ENCODE measurements around the gene KRT74.

The KRT74 gene

DNA sequence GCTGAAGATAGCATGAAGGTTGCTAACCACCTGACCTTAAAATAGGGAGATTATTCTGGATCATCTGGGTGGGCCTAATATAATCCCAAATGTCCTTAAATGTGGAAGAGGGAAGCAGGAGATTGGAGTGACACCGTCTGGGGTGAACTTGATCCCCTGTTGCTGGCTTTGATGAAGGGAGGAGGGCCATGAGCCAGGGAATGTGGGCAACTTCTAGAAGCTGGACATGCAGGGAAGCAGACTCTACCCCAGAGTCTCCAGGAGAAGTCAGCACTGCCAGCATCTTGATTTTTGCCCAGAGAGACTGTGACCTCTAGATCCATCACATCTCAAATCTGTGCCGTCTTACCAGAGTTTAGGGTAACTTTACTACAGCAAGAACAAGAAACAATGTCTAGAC is 44.2 kb downstream of the KRT74 start:
- TF ChIP-seq, protein P1, sequence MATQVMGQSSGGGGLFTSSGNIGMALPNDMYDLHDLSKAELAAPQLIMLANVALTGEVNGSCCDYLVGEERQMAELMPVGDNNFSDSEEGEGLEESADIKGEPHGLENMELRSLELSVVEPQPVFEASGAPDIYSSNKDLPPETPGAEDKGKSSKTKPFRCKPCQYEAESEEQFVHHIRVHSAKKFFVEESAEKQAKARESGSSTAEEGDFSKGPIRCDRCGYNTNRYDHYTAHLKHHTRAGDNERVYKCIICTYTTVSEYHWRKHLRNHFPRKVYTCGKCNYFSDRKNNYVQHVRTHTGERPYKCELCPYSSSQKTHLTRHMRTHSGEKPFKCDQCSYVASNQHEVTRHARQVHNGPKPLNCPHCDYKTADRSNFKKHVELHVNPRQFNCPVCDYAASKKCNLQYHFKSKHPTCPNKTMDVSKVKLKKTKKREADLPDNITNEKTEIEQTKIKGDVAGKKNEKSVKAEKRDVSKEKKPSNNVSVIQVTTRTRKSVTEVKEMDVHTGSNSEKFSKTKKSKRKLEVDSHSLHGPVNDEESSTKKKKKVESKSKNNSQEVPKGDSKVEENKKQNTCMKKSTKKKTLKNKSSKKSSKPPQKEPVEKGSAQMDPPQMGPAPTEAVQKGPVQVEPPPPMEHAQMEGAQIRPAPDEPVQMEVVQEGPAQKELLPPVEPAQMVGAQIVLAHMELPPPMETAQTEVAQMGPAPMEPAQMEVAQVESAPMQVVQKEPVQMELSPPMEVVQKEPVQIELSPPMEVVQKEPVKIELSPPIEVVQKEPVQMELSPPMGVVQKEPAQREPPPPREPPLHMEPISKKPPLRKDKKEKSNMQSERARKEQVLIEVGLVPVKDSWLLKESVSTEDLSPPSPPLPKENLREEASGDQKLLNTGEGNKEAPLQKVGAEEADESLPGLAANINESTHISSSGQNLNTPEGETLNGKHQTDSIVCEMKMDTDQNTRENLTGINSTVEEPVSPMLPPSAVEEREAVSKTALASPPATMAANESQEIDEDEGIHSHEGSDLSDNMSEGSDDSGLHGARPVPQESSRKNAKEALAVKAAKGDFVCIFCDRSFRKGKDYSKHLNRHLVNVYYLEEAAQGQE (IDR thresholded peaks at IDR 0.05; ENCODE audit: insufficient read depth in 1 of 2, low read depth in 2 of 2, low read length in 2 of 2) = no peak
- no peak for TF ChIP-seq FOXP2 (optimal IDR thresholded peaks at IDR 0.05; ENCODE audit: borderline replicate concordance, extremely low read depth, extremely low read length, insufficient read depth)
- no peak for TF ChIP-seq SIN3A (IDR thresholded peaks at IDR 0.05; ENCODE audit: borderline replicate concordance, insufficient read depth, low read length)
- no peak for TF ChIP-seq TAF1 (IDR thresholded peaks at IDR 0.05; ENCODE audit: borderline replicate concordance, insufficient read depth, low read length)
- no peak for TF ChIP-seq POLR2AphosphoS5 (IDR thresholded peaks at IDR 0.05; ENCODE audit: low read depth, low read length)

- TF ChIP-seq FOXP2 (optimal IDR thresholded peaks at IDR 0.05; ENCODE audit: borderline replicate concordance, extremely low read depth, extremely low read length, insufficient read depth) = no peak
- no peak for TF ChIP-seq SIN3A (IDR thresholded peaks at IDR 0.05; ENCODE audit: borderline replicate concordance, insufficient read depth, low read length)
- TF ChIP-seq, protein P1 (IDR thresholded peaks at IDR 0.05; ENCODE audit: insufficient read depth in 1 of 2, low read depth in 2 of 2, low read length in 2 of 2) = no peak
- TF ChIP-seq POLR2AphosphoS5 (IDR thresholded peaks at IDR 0.05; ENCODE audit: low read depth, low read length) = no peak
- no peak for TF ChIP-seq TAF1 (IDR thresholded peaks at IDR 0.05; ENCODE audit: borderline replicate concordance, insufficient read depth, low read length)
These were observed 45.0 kb downstream of the KRT74 start for GRCh38 chr12:52528641-52529143.

DNA sequence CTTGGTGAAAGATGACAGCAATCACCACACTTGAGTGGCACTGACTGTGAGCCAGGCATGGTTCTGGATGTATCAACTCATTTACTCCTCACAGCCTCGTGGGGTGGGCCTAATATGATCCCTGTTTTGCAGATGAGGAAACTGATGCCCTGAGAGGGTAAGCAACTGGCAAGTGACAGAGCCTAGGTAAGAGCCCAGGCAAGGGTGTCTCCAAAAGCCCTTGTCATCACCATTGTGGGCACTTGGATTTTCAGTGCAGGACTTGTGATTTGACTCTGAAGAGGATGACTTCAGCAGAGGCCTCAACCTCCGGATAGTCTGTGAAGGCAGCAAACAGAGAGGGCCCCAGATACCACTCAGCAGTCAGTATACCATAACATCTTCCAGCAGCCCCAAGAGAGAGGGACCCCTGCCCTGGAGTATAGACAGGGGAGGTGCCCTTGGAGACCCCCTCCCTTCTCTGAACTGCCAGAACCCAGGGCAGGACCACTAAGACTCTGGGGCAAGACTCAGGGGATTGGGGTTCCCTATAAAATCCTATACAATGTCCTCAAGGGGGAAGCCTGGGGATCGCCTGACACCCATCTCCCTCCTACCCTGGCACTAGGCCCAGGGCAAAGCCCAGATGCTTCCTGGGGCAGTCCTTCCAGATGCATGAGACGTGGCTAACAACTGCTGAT is 46.4 kb downstream of the KRT74 start:
- TF ChIP-seq POLR2AphosphoS5 (IDR thresholded peaks at IDR 0.05; ENCODE audit: low read depth, low read length) (no peak), SIN3A (IDR thresholded peaks at IDR 0.05; ENCODE audit: borderline replicate concordance, insufficient read depth, low read length) (no peak), TAF1 (IDR thresholded peaks at IDR 0.05; ENCODE audit: borderline replicate concordance, insufficient read depth, low read length) (no peak), FOXP2 (optimal IDR thresholded peaks at IDR 0.05; ENCODE audit: borderline replicate concordance, extremely low read depth, extremely low read length, insufficient read depth) (no peak)
- TF ChIP-seq, protein P1 (IDR thresholded peaks at IDR 0.05; ENCODE audit: insufficient read depth in 1 of 2, low read depth in 2 of 2, low read length in 2 of 2) = no peak

GRCh38 chr12:52526511-52526951 is 47.1 kb downstream of the KRT74 start:
- TF ChIP-seq SIN3A (IDR thresholded peaks at IDR 0.05; ENCODE audit: borderline replicate concordance, insufficient read depth, low read length) (no peak), POLR2AphosphoS5 (IDR thresholded peaks at IDR 0.05; ENCODE audit: low read depth, low read length) (no peak), TAF1 (IDR thresholded peaks at IDR 0.05; ENCODE audit: borderline replicate concordance, insufficient read depth, low read length) (no peak), FOXP2 (optimal IDR thresholded peaks at IDR 0.05; ENCODE audit: borderline replicate concordance, extremely low read depth, extremely low read length, insufficient read depth) (no peak)
- TF ChIP-seq, protein P1 (IDR thresholded peaks at IDR 0.05; ENCODE audit: insufficient read depth in 1 of 2, low read depth in 2 of 2, low read length in 2 of 2) = no peak

Data from PFSK-1 (cell line).